Measurements from ENCODE around the gene ZNF263.

Gene ZNF263

DNA sequence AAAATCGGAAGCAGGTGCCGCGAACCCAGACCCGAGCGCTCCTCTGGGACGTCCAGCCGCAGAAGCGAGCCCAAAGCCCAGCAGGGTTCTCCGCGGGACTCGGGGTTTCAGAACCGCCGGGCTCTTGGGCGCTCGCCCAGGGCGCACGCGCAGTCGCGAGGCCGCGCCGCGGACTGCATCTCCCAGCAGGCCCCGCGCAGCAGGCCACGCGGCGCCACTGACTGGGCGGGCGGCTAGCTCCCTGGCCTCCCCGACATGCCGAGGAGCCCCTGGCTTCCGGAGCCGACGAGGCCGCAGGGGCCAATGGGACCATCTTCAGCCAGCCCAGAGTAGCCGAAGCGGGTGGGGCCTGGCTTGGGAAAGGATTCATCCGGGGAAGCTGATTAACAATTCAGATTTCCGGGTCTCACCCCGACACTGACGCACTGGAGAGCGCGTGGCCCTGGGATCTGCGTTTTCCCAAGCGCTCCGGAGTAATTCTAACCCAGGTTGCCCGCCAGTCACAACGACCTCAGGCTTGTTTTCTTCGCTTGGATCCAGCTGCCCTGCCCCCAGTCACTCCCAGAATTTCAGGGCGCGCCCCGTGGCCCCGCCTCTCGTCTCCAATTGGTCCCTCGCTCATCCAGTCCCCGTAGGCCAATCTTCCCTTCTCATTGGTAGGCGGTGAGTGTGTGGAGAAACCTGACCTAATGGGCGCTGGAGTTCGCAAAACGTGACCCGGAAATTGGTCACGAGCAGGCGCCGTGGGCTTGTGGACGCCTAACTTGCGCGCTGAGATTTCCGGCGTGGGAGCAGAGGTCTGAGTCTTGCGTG, at the start of gene ZNF263:
Gene ZNF263 (plus strand): TSS at position 762 of the 813 bp plus-strand sequence. CDS start 328 bp downstream, outside the sequence.
- DNase-seq (ENCODE audit: low read depth) = peak; percentile 98
- TF ChIP-seq, protein P1, sequence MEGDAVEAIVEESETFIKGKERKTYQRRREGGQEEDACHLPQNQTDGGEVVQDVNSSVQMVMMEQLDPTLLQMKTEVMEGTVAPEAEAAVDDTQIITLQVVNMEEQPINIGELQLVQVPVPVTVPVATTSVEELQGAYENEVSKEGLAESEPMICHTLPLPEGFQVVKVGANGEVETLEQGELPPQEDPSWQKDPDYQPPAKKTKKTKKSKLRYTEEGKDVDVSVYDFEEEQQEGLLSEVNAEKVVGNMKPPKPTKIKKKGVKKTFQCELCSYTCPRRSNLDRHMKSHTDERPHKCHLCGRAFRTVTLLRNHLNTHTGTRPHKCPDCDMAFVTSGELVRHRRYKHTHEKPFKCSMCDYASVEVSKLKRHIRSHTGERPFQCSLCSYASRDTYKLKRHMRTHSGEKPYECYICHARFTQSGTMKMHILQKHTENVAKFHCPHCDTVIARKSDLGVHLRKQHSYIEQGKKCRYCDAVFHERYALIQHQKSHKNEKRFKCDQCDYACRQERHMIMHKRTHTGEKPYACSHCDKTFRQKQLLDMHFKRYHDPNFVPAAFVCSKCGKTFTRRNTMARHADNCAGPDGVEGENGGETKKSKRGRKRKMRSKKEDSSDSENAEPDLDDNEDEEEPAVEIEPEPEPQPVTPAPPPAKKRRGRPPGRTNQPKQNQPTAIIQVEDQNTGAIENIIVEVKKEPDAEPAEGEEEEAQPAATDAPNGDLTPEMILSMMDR (conservative IDR thresholded peaks at IDR 0.05; ENCODE audit: low read length) = no peak
- H3K4me3 ChIP-seq (ENCODE audit: low read length) = peak within 1 kb of the TSS; percentile 97

DNA sequence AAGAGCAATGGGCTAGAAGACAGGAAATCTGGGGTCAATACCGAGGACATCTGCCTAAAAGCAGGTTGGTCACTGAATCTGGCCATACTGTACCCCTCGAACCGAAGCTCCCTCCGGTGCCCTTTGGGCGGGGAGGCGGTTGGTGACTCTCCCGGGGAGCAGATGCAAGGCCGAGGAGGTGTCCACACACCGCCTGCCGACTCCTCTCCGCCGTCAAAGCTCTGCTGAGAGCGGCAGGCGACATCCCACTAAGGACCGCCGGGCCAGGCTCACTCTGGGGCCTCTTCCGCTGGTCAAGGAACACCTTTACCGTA, 48.8 kb upstream of the ZNF263 start:
- H3K4me3 ChIP-seq (ENCODE audit: low read length) = peak overlapping the region; percentile 99
- no peak for DNase-seq (ENCODE audit: low read depth)
- TF ChIP-seq, protein P1 (conservative IDR thresholded peaks at IDR 0.05; ENCODE audit: low read length) = no peak

DNA sequence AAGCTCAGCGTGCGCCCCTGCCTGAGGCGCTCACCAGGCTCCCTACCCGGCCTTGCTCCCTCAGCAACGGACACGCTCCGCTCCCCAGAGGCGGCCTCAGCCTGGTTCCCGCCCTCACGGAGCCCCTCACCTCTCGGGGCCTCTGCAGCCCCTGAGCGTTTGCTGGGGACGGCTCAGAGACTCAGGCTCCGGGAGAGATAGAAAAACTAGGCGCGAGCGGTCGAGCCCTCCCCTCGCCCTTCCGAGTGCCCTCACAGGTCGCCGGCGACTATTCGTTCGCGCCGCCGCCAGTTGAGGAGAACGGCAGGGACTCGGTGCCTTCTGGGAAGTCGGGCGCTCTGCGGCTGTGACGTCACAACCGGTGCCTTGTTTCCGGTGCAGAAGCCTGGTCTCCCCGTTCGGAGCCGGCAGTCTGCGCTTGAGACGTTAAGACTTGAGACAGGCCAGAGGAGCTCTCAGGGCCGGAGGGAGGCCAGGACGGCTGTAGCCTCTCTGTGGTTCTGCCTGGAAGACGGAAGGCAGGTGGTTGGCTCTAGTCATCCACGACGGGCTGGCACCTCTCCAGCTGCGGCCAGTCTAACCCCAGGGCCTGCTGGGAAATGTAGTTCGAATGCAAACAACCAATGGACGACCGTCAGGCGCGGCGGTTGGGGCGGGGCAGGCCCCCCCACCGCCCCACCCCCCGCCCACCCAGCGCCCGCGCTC, 48.3 kb upstream of the ZNF263 start, which contains the start of gene ZNF200:
Gene ZNF200 (minus strand): TSS at position 302 of the 705 bp plus-strand sequence. CDS start 1,403 bp downstream, outside the sequence.
- TF ChIP-seq, protein P1 (conservative IDR thresholded peaks at IDR 0.05; ENCODE audit: low read length) = no peak
- DNase-seq (ENCODE audit: low read depth) = peak; percentile 94
- H3K4me3 ChIP-seq (ENCODE audit: low read length) = peak within 1 kb of the TSS; percentile 99

DNA sequence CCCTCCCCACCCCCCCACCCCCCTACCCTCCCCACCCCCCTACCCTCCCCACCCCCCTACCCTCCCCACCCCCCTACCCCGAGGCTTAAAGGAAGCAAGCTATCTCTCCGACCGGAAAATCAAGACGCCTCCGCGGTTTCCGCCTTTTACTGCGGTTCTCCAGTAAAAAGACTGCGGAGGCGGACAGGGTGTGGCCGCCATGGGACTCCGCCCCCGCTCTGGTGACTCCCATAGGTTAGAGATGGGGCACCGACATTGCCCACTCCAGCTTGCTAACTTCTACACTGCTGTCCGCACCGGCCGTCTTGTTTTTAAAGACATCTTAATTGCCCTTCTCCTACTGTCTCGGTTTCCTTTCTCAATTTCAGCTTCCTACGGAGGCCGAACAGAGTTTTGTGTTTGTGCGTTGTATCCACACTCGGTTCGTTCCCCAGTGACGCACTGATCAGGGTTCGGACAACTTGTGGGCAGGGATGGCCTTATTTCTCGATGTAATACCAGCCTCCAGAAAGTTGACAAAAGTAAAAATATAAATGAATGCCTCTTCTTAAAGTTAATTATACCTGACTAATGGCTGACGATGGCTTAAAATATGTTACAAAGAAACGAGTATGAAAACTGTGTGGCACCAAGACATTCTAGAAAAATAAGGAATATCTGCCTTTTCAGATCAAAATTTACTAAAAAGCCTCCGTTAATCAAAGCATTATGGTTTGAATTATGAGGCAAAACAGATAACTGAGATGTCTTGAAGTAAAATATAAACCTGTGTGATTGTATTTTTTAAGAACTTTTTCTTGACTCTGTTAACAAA, 47.2 kb upstream of the ZNF263 start:
- H3K4me3 ChIP-seq (ENCODE audit: low read length) = no peak overlapping the region
- DNase-seq (ENCODE audit: low read depth) = no peak
- TF ChIP-seq, protein P1 (conservative IDR thresholded peaks at IDR 0.05; ENCODE audit: low read length) = no peak

DNA sequence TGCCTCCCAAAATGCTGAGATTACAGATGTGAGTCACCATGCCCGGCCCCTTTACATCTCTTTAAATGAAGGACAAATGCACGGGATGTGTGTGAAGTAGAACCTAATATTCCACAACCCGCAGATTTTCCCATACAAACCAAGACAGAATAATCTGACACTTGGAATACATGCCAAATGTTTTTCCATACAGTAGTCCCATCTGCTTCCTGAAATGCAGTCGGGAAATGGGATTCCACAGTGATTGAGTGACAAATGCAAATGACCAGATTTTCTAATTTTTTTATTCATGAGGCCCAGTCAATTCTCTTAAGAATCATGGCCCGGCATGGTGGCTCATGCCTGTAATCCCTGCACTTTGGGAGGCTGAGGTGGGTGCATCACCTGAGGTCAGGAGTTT, 41.5 kb upstream of the ZNF263 start:
- no peak for DNase-seq (ENCODE audit: low read depth)
- H3K4me3 ChIP-seq (ENCODE audit: low read length) = no peak overlapping the region
- TF ChIP-seq, protein P1 (conservative IDR thresholded peaks at IDR 0.05; ENCODE audit: low read length) = no peak

DNA sequence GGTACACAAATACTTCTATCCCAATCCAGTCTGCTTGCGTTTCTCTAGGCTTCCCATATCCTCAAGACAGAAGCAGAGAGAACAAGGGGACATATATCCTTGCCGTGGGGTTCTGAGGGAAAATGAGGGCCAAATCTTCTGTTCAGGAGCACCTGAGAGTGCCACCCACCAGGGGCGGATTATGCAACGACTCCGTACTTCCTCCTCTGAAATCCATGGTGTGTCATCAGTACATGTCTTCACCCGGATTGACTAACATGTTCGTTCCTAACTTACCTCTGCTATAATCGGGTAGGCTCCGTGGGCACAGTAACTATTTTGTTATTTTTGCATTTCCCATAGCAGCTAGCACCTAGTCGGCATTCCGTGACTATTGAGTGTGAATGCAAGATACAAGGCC, 40.6 kb upstream of the ZNF263 start:
- DNase-seq (ENCODE audit: low read depth) = no peak
- TF ChIP-seq, protein P1 (conservative IDR thresholded peaks at IDR 0.05; ENCODE audit: low read length) = no peak
- H3K4me3 ChIP-seq (ENCODE audit: low read length) = no peak overlapping the region

All from AG10803 (cell line).